Mammary microvascular endothelial cell (primary cell): ENCODE results near the gene PTGES3L. TPM values are rescaled to one million over a fixed set of nuclear protein-coding genes. Genes with fewer than 3 reads are reported as not detected.

Experiments used
- total RNA-seq: library from RNA; depleted of rRNA; stranded (reverse); fragments of >200 nt; gene quantifications from 2 replicates; pipeline ENCODE4 v1.2.3, GENCODE V29; 2015

Gene PTGES3L
- total RNA-seq, result not detected in 2 replicates

DNA sequence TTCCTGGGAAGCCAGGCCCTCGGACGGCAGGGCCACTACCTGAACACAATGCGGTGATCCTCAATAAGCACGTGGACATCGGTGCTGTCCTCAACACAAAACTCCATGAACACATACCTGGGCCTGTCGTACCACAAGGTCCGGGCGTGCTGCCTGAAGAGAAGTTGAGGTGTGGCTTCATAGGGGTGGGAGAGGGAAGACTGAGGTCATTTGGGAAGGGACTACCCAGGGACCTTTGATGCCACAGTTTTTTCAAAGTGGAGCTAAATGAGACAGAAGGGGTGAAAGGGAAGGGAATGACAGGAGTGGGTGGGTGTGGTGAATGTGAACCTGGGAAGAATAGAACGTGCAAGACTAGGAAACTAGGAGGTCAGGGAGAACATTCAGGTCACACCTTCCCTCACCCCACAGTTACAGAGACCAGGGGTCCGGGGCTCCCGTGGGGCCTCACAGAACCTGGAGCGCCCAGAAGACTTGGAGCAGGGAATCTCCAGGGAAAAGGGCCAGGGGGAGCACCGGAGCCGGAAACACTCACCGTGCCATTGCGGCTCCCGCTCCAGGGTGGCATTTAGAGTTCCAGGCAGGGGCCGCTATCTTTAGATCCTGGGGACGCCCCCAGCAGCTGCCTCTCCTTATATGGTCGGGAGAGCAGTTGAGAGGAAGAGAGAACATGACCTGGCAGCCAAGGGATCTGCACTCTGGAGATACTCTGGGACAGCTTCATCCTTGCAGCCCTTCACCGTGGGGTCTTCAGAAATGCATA is at the start of gene PTGES3L:
TSS of gene PTGES3L (minus strand) at position 570 of the 763 bp plus-strand sequence. CDS start at position 543, 27 bp downstream.

DNA sequence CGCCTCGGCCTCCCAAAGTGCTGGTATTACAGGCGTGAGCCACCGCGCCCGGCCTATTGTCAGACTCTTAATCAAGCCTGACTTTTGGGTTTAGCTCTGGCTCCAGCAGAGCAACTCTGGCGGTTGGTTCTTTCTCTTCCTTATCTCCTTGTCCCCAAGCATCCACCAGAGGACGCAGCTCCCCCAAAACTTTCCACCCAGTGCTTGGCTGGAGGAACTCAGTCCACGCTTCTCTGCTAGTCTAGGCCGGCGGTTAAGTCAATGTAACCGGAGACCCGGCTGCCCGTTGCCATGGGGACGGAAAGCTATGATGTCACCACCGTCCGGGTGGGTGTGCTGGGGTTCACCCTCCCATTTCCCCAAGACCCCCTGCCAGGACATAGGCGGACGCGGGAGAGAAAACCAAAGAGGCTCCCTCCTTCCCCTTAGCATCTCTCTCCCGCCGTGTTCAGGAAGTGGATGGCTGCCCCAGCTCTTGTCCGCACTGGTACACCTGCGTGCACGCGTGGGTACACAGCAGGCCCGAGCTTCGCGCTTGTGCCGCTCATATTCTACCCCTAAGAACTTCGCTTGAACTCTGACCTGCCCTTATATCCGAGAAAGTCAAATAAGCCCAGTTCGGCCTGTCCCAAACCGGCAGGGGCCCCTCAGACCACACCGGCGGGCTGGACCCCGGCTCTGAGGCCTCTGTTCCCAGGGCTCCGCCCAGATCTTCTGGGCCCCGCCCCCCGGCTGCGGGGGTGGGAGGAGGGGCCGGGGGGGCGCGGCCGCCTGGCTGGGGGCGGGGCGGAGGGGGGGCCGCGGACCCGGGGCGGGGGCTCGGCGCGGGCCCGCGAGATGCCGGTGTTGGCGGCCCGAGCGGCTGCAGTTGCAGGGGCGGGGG is 44.8 kb upstream of the PTGES3L start, which contains the start of gene RND2:
TSS of gene RND2 (plus strand) at position 825 of the 883 bp plus-strand sequence. CDS start 117 bp downstream, outside the sequence.

DNA sequence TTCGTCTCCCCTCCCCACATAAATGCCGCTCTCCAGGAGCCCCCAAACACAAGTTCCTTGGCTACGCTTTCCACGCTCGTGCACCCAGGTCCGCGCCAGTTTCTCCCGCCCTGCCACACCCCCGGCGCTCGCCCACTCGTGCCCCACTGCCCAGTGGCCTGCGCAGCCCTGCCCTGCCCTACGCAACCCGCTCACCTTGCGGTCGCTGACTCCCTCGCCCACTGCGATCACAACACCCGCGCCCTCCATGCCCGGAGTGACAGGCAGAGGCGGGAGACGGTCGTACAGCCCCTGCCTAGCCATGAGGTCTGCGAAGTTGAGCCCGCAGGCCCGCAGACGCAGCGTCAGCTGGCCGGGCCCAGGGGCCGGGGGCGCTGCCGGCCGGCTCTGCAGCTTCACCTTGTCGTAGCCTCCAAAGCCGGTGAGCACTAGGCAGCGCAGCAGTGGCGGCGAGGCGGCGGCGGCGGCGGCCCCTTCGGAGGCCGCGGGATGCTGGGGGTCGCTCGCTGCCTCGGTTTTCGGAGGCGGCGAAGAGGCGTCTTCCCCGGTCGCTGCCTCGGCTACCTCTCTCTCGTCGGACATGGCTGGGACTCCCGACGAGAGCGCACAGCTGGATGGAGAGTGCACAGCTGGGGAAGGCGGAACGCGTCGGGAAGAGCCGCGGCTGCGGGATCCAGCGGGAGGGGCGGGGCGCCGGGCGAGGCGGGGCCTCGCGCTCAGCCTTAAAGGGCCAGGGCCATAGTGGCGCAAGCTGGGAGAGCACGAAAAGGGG is 42.0 kb upstream of the PTGES3L start, which contains the start of gene VAT1:
TSS of gene VAT1 (minus strand) at position 645 of the 772 bp plus-strand sequence. CDS start at position 582, 63 bp downstream.

DNA sequence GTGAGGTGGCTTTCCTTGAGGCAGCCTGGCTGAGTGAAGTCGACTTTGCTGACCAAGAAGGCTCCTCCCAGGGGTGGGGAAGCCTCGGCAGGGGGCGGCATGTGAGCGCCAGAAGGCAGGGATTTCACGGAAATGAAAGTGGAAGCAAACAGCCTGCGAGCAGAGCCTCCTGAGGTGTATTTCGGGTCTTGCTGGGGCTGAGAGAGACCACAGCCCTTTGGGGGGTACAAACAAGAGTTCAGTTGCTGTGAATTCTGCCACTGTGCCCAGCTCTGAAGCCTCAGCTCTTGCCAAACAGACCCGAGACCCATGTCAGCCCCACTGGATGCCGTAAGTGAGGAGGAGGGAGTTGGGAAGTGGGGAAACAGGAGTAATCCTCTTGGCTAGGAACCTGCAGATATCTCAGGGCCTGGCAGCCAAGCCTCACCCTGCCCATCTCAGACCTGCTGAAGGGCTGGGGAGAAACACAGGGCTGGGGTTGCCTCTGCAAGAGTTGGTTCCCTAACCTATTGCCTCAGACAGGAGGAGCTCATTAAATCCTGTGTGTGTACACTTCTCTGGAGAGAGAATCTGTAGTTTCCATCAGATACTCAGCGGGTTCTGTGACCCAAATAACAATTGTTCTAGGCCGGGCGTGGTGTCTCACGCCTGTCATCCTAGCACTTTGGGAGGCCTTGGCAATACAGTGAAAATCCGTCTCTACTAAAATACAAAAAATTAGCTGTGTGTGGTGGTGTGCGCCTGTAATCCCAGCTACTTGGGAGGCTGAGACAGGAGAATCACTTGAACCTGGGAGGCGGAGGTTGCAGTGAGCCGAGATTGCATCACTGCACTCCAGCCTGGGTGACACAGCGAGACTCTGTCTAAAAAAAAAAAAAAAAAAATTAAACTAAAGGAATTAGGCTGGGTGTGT is 27.0 kb upstream of the PTGES3L start, which contains the start of gene IFI35:
TSS of gene IFI35 (plus strand) at position 146 of the 913 bp plus-strand sequence. CDS start at position 310, 164 bp downstream.

DNA sequence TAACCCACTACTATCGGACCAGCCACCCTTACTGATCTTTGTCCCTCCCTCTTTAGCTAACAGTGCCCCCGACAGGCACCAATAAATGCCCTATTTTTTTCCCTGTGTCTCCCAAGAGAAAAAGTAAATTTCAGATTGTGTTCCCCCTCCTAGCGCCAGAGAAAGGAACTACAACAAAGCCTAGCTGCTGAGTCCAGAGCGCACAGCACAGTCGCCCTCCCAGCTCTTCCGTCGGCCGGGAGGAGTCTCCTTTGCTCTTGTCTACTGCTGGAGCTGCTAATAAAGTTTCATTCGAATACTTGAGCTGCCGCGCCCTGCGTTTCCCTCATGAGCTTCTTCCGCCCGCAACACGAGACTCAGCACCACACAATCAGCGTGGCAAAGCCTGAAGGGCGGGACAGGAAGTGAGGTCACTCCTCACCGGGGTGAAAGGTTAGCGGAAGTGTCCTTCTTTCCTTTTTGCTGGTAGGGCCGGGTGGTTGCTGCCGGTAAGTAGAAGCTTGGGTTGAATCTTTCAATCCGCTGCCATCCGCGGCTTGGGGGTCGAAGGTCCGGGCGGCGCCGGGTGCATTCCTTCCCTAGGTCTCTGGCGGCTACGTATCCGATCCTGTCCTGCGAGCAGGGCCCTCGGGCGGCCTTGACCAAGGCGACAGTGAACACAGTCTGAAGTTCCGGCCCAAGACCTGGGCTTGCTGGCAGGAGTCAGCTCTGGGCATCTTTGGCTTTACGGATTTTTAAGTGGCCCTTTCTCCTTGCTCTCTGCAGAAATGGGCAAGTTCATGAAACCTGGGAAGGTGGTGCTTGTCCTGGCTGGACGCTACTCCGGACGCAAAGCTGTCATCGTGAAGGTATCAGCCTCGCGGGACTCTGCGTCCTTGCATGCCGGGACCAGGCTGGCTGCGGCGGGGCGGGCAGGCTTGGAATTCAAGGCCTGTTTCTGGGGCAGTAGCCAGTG is 18.4 kb upstream of the PTGES3L start, which contains the start of gene RPL27:
TSS of gene RPL27 (plus strand) at position 436 of the 955 bp plus-strand sequence. CDS start at position 768, 332 bp downstream.

DNA sequence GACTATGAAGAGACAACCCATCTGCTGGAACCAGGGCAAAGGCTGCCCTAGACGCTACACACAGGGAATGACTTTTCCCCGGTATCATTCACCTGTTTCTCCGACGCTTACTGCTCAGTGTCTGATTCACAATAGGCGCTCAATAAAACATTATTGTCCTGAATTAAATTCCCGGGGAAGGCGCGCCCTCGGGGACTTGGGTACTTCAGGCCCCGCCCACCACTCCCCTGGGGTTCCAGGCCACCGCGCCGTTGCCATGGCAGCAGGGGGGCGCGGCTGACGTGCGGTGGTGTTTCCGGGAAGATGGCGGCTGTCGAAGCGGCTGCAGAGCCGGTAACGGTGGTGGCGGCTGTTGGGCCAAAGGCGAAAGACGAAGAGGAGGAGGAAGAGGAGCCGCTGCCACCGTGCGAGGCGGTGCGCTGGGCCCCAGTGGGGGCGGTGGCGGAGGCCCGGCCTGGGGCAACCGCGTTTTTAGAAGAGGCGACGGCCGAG is 440 bp upstream of the PTGES3L start, which contains the start of gene RUNDC1:
TSS of gene RUNDC1 (plus strand) at position 292 of the 492 bp plus-strand sequence. CDS start at position 304, 12 bp downstream.

DNA sequence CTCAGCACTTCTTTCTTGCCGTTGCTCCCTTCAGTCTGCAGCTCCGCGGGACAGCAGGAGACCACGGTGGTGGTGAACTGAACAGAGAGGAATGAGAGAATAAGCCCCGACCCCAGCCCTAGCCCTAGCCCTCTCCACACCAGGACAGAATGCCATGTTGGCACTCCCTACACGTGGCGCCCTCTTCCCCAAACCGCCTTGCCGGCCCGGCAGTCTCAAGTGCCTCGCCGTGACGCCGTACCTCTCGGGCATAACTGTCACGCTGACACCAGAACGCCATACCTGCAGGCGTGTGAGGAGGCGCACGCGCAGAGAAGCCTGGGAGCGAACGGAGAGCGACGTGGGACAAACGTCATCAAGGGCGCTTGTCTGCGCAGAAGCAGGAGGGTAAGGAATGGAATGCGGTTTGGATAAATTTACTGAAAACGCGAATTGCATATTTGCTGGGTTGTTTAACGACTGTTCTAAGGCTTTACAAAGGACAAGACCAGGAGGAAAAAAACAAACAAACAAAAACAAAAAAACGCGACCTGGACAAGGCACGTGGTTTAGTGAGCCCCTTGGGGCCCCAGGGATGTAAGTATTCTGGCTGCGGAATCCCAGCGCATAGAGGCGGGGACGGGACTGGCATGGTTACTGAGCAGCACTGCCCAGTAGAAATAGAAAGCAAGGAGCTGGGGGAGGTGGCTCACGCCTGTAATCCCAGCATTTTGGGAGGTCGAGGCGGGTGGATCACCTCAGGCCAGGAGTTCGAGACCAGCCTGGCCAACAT is 15.5 kb downstream of the PTGES3L start, which contains the start of gene AARSD1:
TSS of gene AARSD1 (minus strand) at position 294 of the 772 bp plus-strand sequence. CDS start at position 280, 14 bp downstream.

Other genes with a start within 250 kb of the PTGES3L start
- gene EZH1, start 235.0 kb downstream of the PTGES3L start, total RNA-seq, result 9.0 and 13.3 TPM in 2 replicates
- 9.6 and 14.4 TPM in 2 replicates for gene RAMP2, start 218.9 kb downstream of the PTGES3L start, total RNA-seq
- 70.7 and 88.0 TPM in 2 replicates for gene VPS25, start 206.6 kb downstream of the PTGES3L start, total RNA-seq
- 2.9 and 3.7 TPM in 2 replicates for gene WNK4, start 199.5 kb downstream of the PTGES3L start, total RNA-seq
- gene COA3, start 181.4 kb downstream of the PTGES3L start, total RNA-seq, result 85.2 and 103 TPM in 2 replicates
- not detected in 2 replicates for gene CNTD1, start 181.2 kb downstream of the PTGES3L start, total RNA-seq
- gene BECN1, start 155.8 kb downstream of the PTGES3L start, total RNA-seq, result 97.8 and 99.6 TPM in 2 replicates
- gene PSME3, start 146.7 kb downstream of the PTGES3L start, total RNA-seq, result 119 and 146 TPM in 2 replicates
- gene AOC2, start 135.5 kb downstream of the PTGES3L start, total RNA-seq, result 0.20 and 0.27 TPM in 2 replicates
- 0.40 TPM in 1 of 2 replicates, not detected in the other for gene AOC3, start 128.9 kb downstream of the PTGES3L start, total RNA-seq
- gene G6PC1, start 79.3 kb downstream of the PTGES3L start, total RNA-seq, result not detected in 2 replicates
- 24.7 and 41.7 TPM in 2 replicates for gene AARSD1, start 15.6 kb downstream of the PTGES3L start, total RNA-seq
- gene RUNDC1, start 485 bp upstream of the PTGES3L start, total RNA-seq, result 8.6 and 10.1 TPM in 2 replicates
- 1,175 and 1,267 TPM in 2 replicates for gene RPL27, start 18.3 kb upstream of the PTGES3L start, total RNA-seq
- 93.7 and 97.2 TPM in 2 replicates for gene IFI35, start 26.7 kb upstream of the PTGES3L start, total RNA-seq
- gene VAT1, start 42.3 kb upstream of the PTGES3L start, total RNA-seq, result 810 and 880 TPM in 2 replicates
- gene RND2, start 45.2 kb upstream of the PTGES3L start, total RNA-seq, result under 0.01 and 0.20 TPM in 2 replicates
- gene BRCA1, start 145.3 kb upstream of the PTGES3L start, total RNA-seq, result 27.7 and 31.8 TPM in 2 replicates
- 51.3 and 60.7 TPM in 2 replicates for gene NBR1, start 191.1 kb upstream of the PTGES3L start, total RNA-seq
- 5.5 and 6.4 TPM in 2 replicates for gene TMEM106A, start 231.8 kb upstream of the PTGES3L start, total RNA-seq
- gene CCDC200, start 248.5 kb upstream of the PTGES3L start, total RNA-seq, result not detected in 2 replicates